Gastroesophageal sphincter (tissue), 4 donors: ENCODE results near the gene DOCK9. TPM values are rescaled to one million over a fixed set of nuclear protein-coding genes. Genes with fewer than 3 reads are reported as not detected.
A peak's percentile ranks its signal among the peaks of the same experiment; 100 is the strongest.

ENCODE experiments used
- ATAC-seq: fragments of 150-250 bp; one replicate; pipeline ENCODE4 v1.9.1; 2016; ENCODE audit warnings: mild to moderate bottlenecking, moderate library complexity
- H3K27ac ChIP-seq, 4 donors: fragments of 200-600 bp; sonication (generic) in 3 of 4; 1 replicate in 3 of 4; 2 replicates in 1 of 4; pipeline ENCODE4 v1.5.1; 2016 to 2019
- H3K27me3 ChIP-seq: fragments of 200-600 bp; sonication (generic); one replicate; pipeline ENCODE4 v1.5.1; 2019
- H3K36me3 ChIP-seq, 2 donors: fragments of 200-600 bp; sonication (generic); one replicate each; pipeline ENCODE4 v1.5.1; 2019; ENCODE audit warnings: control low read depth in 1 of 2
- H3K4me1 ChIP-seq, 3 donors: fragments of 200-600 bp; sonication (generic); 1 replicate in 2 of 3; 2 replicates in 1 of 3; pipeline ENCODE4 v1.5.1; 2016 to 2019; ENCODE audit warnings: control low read depth in 2 of 3
- H3K4me3 ChIP-seq, 2 donors: fragments of 200-600 bp; sonication (generic); one replicate each; pipeline ENCODE4 v1.5.1; 2019; ENCODE audit warnings: mild to moderate bottlenecking in 1 of 2, moderate library complexity in 1 of 2
- H3K9me3 ChIP-seq, 3 donors: fragments of 200-600 bp; sonication (generic); one replicate each; pipeline ENCODE4 v1.5.1; 2017 to 2019; ENCODE audit warnings: control low read depth in 2 of 3
- CTCF ChIP-seq, 4 experiments: fragments of 200-600 bp in 2 of 4; fragments of 450-650 bp in 2 of 4; sonication (generic) in 1 of 4; IDR thresholded peaks; one replicate each; pipeline ENCODE4 v1.5.1; 2017 to 2019; ENCODE audit warnings: antibody characterized with exemption in 4 of 4, mild to moderate bottlenecking in 2 of 4, moderate library complexity in 2 of 4
- EP300 ChIP-seq: sonication (generic); formaldehyde crosslinking; IDR thresholded peaks from one replicate; pipeline ENCODE4 v1.6.1; 2017; ENCODE audit warnings: antibody characterized with exemption, mild to moderate bottlenecking
- POLR2A ChIP-seq, 2 donors: fragments of 450-650 bp; IDR thresholded peaks; one replicate each; pipeline ENCODE4 v1.6.1; 2017; ENCODE audit warnings: antibody characterized with exemption in 2 of 2, mild to moderate bottlenecking in 2 of 2, moderate library complexity in 1 of 2
- POLR2AphosphoS5 ChIP-seq: sonication (generic); formaldehyde crosslinking; IDR thresholded peaks from one replicate; pipeline ENCODE4 v1.6.1; 2017; ENCODE audit warnings: antibody characterized with exemption
- WGBS, 2 donors: methylation state at CpG; one replicate each; pipeline ENCODE4 v1.1.5; 2018; ENCODE audit warnings: low coverage in 1 of 2; 5-methylcytosine and 5-hydroxymethylcytosine counted together
- total RNA-seq, 4 donors: library from RNA; depleted of rRNA; stranded (reverse); fragments of >200 nt; gene quantifications; one replicate each; pipeline ENCODE4 v1.1.0, GENCODE V29; 2016

Gene DOCK9
- total RNA-seq, 4 donors from 2014 or later: 84.1 to 203 (median 150) TPM

- no peaks in the 10 kb centered on the region for H3K4me1 ChIP-seq
- WGBS, 2 donors: 67 to 80% methylated on average over 1 to 2 of the region's 8 CpGs
- H3K27ac ChIP-seq: no peak overlapping the region
- H3K27me3 ChIP-seq: no peaks in the 10 kb centered on the region
- no peak overlapping the region for H3K4me3 ChIP-seq
- no peaks in the 10 kb centered on the region for H3K9me3 ChIP-seq
- no peak for ATAC-seq
- TF ChIP-seq POLR2A (IDR thresholded peaks at IDR 0.05) (no peak), CTCF (IDR thresholded peaks at IDR 0.05) (no peak), EP300 (no peak)
- no peaks in the 10 kb centered on the region for H3K36me3 ChIP-seq
Measured at GRCh38 chr13:98765996-98766519, 211.8 kb downstream of the DOCK9 start.

GRCh38 chr13:98761986-98762616 is 215.8 kb downstream of the DOCK9 start:
- Histone ChIP-seq H3K4me3 (peak overlapping the region in 1 of 2 donors; percentile 19), H3K36me3 (no peaks in the 10 kb centered on the region), H3K27me3 (no peaks in the 10 kb centered on the region), H3K27ac (no peak overlapping the region), H3K4me1 (no peaks in the 10 kb centered on the region), H3K9me3 (no peaks in the 10 kb centered on the region)
- TF ChIP-seq POLR2A (IDR thresholded peaks at IDR 0.05) (no peak), CTCF (IDR thresholded peaks at IDR 0.05) (no peak), EP300 (no peak), POLR2AphosphoS5 (no peak)
- WGBS, 2 donors: 74 to 85% methylated on average over 2 to 10 of the region's 15 CpGs
- no peak for ATAC-seq

- Histone ChIP-seq H3K36me3 (no peaks in the 10 kb centered on the region), H3K4me3 (peak overlapping the region in 1 of 2 donors; percentile 19), H3K9me3 (no peaks in the 10 kb centered on the region), H3K4me1 (no peaks in the 10 kb centered on the region), H3K27me3 (no peaks in the 10 kb centered on the region), H3K27ac (no peak overlapping the region)
- TF ChIP-seq CTCF (IDR thresholded peaks at IDR 0.05) (no peak), POLR2A (IDR thresholded peaks at IDR 0.05) (no peak), EP300 (no peak), POLR2AphosphoS5 (no peak)
- peak; percentile 22 for ATAC-seq
- 68% methylated on average over 11 to 14 of the region's 15 CpGs for WGBS, 2 donors
Measured at GRCh38 chr13:98761126-98761985, 216.5 kb downstream of the DOCK9 start.

GRCh38 chr13:98755729-98756128 is 222.1 kb downstream of the DOCK9 start:
- WGBS, 2 donors: 73 to 100% methylated on average over 1 to 6 of the region's 9 CpGs

More at GRCh38 chr13:98755729-98756128, 222.1 kb downstream of the DOCK9 start:
- no peak overlapping the region for H3K4me3 ChIP-seq
- H3K36me3 ChIP-seq: no peaks in the 10 kb centered on the region
- H3K27ac ChIP-seq: no peak overlapping the region
- H3K9me3 ChIP-seq: peaks cover 0 to 15% (median 0%) of the 10 kb centered on the region in 3 donors
- H3K27me3 ChIP-seq: peaks cover 43% of the 10 kb centered on the region
- H3K4me1 ChIP-seq: peaks cover 0 to 15% (median 7%) of the 10 kb centered on the region in 3 donors
- TF ChIP-seq POLR2AphosphoS5 (no peak), POLR2A (IDR thresholded peaks at IDR 0.05) (no peak), EP300 (no peak), CTCF (IDR thresholded peaks at IDR 0.05) (no peak)
- ATAC-seq: no peak
